Activated CD8-positive, alpha-beta memory T cell treated with anti-CD3 and anti-CD28 coated beads, Interleukin-2, amount 10 ng/mL, durations not matched to agents 7 days and 5 days (primary cell): ENCODE data around the gene PPIL1. TPM values are rescaled to one million over a fixed set of nuclear protein-coding genes. Genes with fewer than 3 reads are reported as not detected.
"Not testable (repeated sequence)": the region's sequence is repeated elsewhere in the genome, so short reads cannot be mapped to it uniquely, and the experiment has no call there.

Experiments
- ATAC-seq: fragments of 150-1000 bp; cut with Tn5 transposase; one replicate; pipeline ENCODE4 v1.10.0; 2021; ENCODE audit warnings: moderate library complexity
- CTCF ChIA-PET: fragments of 350-600 bp; sonication (Branson Sonifier 250); formaldehyde crosslinking; loops from one replicate; lab custom pipeline; 2021; ENCODE audit warnings: antibody characterized with exemption; lab: Charles Lee
- DNase-seq: peaks from one replicate; pipeline ENCODE4 v3.0.0-alpha.2; 2020
- H3K27ac Mint-ChIP-seq: one replicate; pipeline ENCODE4 v1.8.0; 2021; ENCODE audit warnings: mild to moderate bottlenecking, mixed read lengths
- H3K27me3 Mint-ChIP-seq: one replicate; pipeline ENCODE4 v1.8.0; 2021; ENCODE audit warnings: mixed read lengths
- H3K36me3 Mint-ChIP-seq: one replicate; pipeline ENCODE4 v1.8.0; 2021; ENCODE audit warnings: mild to moderate bottlenecking, mixed read lengths
- H3K4me1 Mint-ChIP-seq: one replicate; pipeline ENCODE4 v1.8.0; 2021; ENCODE audit warnings: mixed read lengths
- H3K4me3 Mint-ChIP-seq: one replicate; pipeline ENCODE4 v1.8.0; 2021; ENCODE audit warnings: mild to moderate bottlenecking, moderate library complexity, mixed read lengths
- H3K9me3 Mint-ChIP-seq: one replicate; pipeline ENCODE4 v1.8.0; 2022; ENCODE audit warnings: low read depth, mixed read lengths
- total RNA-seq, 2 experiments: library from RNA; stranded (reverse); gene quantifications; one replicate each; pipeline ENCODE4 v1.2.3, GENCODE V29; 2021

The PPIL1 gene
- total RNA-seq, 2 experiments from 2014 or later = 30.8 to 39.9 TPM

GRCh38 chr6:36823421-36824096 lies 51.0 kb downstream of the PPIL1 start:
- H3K4me1 Mint-ChIP-seq = peaks cover 27% of the 10 kb centered on the region
- H3K27me3 Mint-ChIP-seq = peaks cover 6% of the 10 kb centered on the region
- no peaks in the 10 kb centered on the region for H3K36me3 Mint-ChIP-seq
- no peak overlapping the region for H3K4me3 Mint-ChIP-seq
- no peak overlapping the region for H3K27ac Mint-ChIP-seq
- CTCF ChIA-PET = no interaction called here
- no peaks in the 10 kb centered on the region for H3K9me3 Mint-ChIP-seq
- no peak for ATAC-seq
- DNase-seq = no peak

DNA sequence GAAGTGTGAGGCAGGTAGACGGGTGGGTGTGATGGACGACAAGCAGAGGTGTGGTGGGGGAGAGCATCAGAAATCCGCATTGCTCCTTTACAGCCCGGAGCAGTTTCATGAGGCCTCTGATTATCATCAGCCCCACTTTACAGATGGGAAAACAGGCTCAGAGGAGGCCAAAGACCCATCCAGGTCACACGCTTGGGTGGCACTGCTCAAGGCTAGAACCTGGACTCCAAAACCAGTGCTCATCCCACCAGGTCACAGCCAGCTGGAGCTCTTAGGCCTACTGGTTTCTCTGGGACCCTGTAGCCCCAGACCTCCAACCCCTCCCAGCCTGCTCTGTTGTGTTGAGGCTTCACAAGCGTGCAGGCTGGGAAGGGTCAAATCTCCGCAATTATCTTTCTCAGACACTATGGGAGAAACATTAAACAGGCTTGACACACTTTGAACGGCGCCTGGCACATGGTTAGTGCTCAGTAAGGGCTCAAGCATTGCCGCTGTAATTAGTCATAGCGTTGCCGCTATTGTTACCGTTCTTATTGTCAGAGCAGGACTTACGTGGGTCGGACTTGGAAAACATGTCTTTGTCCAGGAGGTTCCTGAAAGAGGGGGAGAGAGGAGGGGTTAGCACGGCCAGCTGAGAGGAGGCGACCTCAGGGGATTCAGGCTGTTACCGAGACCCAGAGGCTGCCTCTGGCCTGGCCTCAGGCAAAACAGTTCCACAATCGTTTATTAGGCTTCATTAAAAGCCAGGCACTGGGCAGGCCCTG lies 51.9 kb downstream of the PPIL1 start:
- H3K4me1 Mint-ChIP-seq = peaks cover 23% of the 10 kb centered on the region
- DNase-seq = no peak
- no peak overlapping the region for H3K4me3 Mint-ChIP-seq
- no peaks in the 10 kb centered on the region for H3K36me3 Mint-ChIP-seq
- ATAC-seq = no peak
- peaks cover 6% of the 10 kb centered on the region for H3K27me3 Mint-ChIP-seq
- no peak overlapping the region for H3K27ac Mint-ChIP-seq
- CTCF ChIA-PET = no interaction called here
- H3K9me3 Mint-ChIP-seq = no peaks in the 10 kb centered on the region

GRCh38 chr6:36821581-36822335 lies 52.8 kb downstream of the PPIL1 start:
- H3K27me3 Mint-ChIP-seq = no peaks in the 10 kb centered on the region
- DNase-seq (peak; percentile 50), ATAC-seq (peak; percentile 42)
- no peaks in the 10 kb centered on the region for H3K36me3 Mint-ChIP-seq
- no peaks in the 10 kb centered on the region for H3K9me3 Mint-ChIP-seq
- peaks cover 14% of the 10 kb centered on the region for H3K4me1 Mint-ChIP-seq
- H3K27ac Mint-ChIP-seq = no peak overlapping the region
- no peak overlapping the region for H3K4me3 Mint-ChIP-seq
- CTCF ChIA-PET = no interaction called here

GRCh38 chr6:36820700-36821580 lies 53.7 kb downstream of the PPIL1 start:
- ATAC-seq (no peak), DNase-seq (no peak)
- CTCF ChIA-PET = no interaction called here
- Mint-ChIP-seq H3K36me3 (no peaks in the 10 kb centered on the region), H3K9me3 (no peaks in the 10 kb centered on the region), H3K27ac (no peak overlapping the region), H3K27me3 (no peaks in the 10 kb centered on the region), H3K4me3 (no peak overlapping the region), H3K4me1 (peaks cover 14% of the 10 kb centered on the region)

DNA sequence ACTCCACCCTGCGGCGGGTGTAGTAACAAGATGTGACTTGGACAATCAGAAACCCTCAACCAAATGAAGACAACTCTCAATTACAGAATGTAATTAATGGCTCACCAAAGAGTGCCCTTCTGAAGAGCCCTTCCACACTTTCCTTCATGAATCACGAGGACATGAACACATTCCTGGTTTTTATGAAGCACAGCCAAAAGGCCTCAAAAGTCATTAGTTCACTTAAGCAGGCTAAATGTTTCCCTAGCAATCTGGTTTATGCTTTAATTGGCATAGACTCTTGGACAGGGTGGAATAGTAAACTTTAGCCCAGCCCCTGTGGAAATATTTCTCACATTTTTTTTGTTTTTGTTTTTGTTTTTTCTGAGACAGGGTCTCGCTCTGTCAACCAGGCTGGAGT lies 55.8 kb downstream of the PPIL1 start:
- ATAC-seq (no peak), DNase-seq (no peak)
- H3K27ac Mint-ChIP-seq = no peak overlapping the region
- H3K27me3 Mint-ChIP-seq = peaks cover 5% of the 10 kb centered on the region
- H3K36me3 Mint-ChIP-seq = no peaks in the 10 kb centered on the region
- H3K4me3 Mint-ChIP-seq = no peak overlapping the region
- peaks cover 14% of the 10 kb centered on the region for H3K4me1 Mint-ChIP-seq
- H3K9me3 Mint-ChIP-seq = no peaks in the 10 kb centered on the region
- CTCF ChIA-PET = no interaction called here

GRCh38 chr6:36817847-36818246 lies 56.8 kb downstream of the PPIL1 start:
- Mint-ChIP-seq H3K9me3 (no peaks in the 10 kb centered on the region), H3K27ac (no peak overlapping the region), H3K4me1 (peaks cover 14% of the 10 kb centered on the region), H3K27me3 (peaks cover 6% of the 10 kb centered on the region), H3K36me3 (no peaks in the 10 kb centered on the region), H3K4me3 (no peak overlapping the region)
- DNase-seq = no peak
- no peak for ATAC-seq
- CTCF ChIA-PET = interaction anchor here (0.6 to 1.5 kb wide), 2 partner anchors 202 to 1253 kb away, joined by 3 to 4 read pairs; no protein-coding TSS in a partner anchor

DNA sequence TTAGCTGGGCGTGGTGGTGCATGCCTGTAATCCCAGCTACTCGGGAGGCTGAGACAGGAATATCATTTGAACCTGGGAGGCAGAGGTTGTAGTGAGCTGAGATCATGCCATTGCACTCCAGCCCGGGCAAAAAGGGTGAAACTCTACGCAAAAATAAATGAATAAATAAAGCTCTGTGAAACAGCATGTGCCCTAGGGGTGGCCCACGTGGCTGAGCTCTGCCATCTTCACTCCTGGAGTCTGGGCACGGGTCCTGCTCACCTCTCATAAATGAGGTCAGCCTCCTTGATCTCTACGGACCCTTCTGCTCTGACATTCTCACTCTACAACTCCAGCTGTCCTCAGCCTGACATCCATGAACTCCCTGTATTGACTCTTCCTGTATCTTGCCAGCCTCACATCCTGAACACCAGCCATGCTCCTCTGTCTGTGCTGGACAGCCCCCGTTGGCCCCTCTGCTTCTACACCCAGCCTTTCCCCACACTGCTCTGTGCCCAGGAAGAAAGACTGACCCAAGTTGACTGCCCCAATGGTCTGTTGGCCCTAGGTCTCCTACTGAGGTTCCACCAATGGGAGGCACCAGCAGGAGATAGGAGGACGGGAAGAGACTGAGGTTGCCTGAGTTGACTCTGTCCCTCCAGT lies 57.3 kb downstream of the PPIL1 start:
- no peaks in the 10 kb centered on the region for H3K9me3 Mint-ChIP-seq
- ATAC-seq = no peak
- H3K4me3 Mint-ChIP-seq = no peak overlapping the region
- no peaks in the 10 kb centered on the region for H3K36me3 Mint-ChIP-seq
- CTCF ChIA-PET = interaction anchor here (0.6 to 1.5 kb wide), 2 partner anchors 202 to 1253 kb away, joined by 3 to 4 read pairs; no protein-coding TSS in a partner anchor
- peaks cover 6% of the 10 kb centered on the region for H3K27me3 Mint-ChIP-seq
- no peak for DNase-seq
- H3K4me1 Mint-ChIP-seq = peaks cover 14% of the 10 kb centered on the region
- H3K27ac Mint-ChIP-seq = no peak overlapping the region

- H3K27ac Mint-ChIP-seq = no peak overlapping the region
- ATAC-seq = no peak
- H3K36me3 Mint-ChIP-seq = no peaks in the 10 kb centered on the region
- peaks cover 5% of the 10 kb centered on the region for H3K4me1 Mint-ChIP-seq
- no peaks in the 10 kb centered on the region for H3K9me3 Mint-ChIP-seq
- CTCF ChIA-PET = interaction anchor here (0.9 to 2.4 kb wide), 2 partner anchors 33 to 35 kb away, joined by 3 to 9 read pairs; no protein-coding TSS in a partner anchor
- DNase-seq = no peak
- H3K4me3 Mint-ChIP-seq = no peak overlapping the region
- peaks cover 6% of the 10 kb centered on the region for H3K27me3 Mint-ChIP-seq
These were observed 58.5 kb downstream of the PPIL1 start for GRCh38 chr6:36815962-36816735.

DNA sequence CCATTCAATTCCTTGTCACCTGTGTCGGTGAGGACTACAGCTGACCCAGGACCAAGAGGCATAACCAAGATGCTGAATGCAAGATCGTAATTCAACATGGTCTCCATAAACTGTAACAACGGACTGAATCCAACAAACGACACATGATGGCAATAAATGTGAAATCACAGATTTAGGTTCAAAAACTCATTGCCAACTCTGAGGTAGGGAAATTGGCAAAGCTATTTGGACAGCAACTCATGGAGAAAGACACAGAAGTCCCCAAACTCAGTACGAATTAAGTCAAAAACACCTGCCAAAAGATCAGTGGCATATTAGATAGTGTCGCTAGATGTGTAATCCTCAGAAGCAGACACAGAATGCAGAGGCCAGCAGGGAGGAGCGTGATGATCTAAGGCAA lies 60.4 kb downstream of the PPIL1 start:
- no peak for DNase-seq
- Mint-ChIP-seq H3K27ac (no peak overlapping the region), H3K36me3 (no peaks in the 10 kb centered on the region), H3K4me1 (no peaks in the 10 kb centered on the region), H3K4me3 (no peak overlapping the region), H3K9me3 (no peaks in the 10 kb centered on the region), H3K27me3 (peaks cover 6% of the 10 kb centered on the region)
- CTCF ChIA-PET = interaction anchor here (2.4 kb wide), 1 partner anchor 32 kb away, joined by 9 read pairs; no protein-coding TSS in a partner anchor
- no peak for ATAC-seq

GRCh38 chr6:36813526-36813925 lies 61.1 kb downstream of the PPIL1 start:
- H3K36me3 Mint-ChIP-seq = no peaks in the 10 kb centered on the region
- H3K4me1 Mint-ChIP-seq = no peaks in the 10 kb centered on the region
- H3K27ac Mint-ChIP-seq = no peak overlapping the region
- CTCF ChIA-PET = interaction anchor here (1.2 to 2.4 kb wide), 2 partner anchors 19 to 31 kb away, joined by 3 to 9 read pairs; no protein-coding TSS in a partner anchor
- no peaks in the 10 kb centered on the region for H3K9me3 Mint-ChIP-seq
- ATAC-seq (no peak), DNase-seq (no peak)
- H3K4me3 Mint-ChIP-seq = no peak overlapping the region
- peaks cover 6% of the 10 kb centered on the region for H3K27me3 Mint-ChIP-seq

DNA sequence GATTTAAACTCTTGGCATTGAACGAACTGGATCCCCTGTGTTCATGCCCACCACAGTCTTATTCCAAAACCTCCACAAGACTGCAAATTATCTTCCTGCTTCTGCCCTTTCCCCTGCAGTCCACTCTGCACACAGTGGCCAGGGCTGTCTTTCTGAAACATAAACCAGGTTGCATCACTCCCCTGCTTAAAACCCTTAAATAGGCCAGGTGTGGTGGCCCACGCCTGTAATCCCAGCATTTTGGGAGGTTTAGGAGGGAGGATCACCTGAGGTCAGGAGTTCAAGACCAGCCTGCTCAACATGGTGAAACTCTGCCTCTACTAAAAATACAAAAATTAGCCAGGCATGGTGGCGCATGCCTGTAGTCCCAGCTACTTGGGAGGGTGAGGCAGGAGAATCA lies 61.6 kb downstream of the PPIL1 start:
- H3K4me1 Mint-ChIP-seq, H3K27ac Mint-ChIP-seq, H3K36me3 Mint-ChIP-seq, ATAC-seq, H3K9me3 Mint-ChIP-seq, H3K27me3 Mint-ChIP-seq, H3K4me3 Mint-ChIP-seq, DNase-seq: not testable (repeated sequence)
- CTCF ChIA-PET = interaction anchor here (1.2 kb wide), 1 partner anchor 19 kb away, joined by 3 read pairs; no protein-coding TSS in a partner anchor
